ENCODE results near the gene ACAA2.
"Not testable (repeated sequence)": the region's sequence is repeated elsewhere in the genome, so short reads cannot be mapped to it uniquely, and the experiment has no call there.

Gene ACAA2

GRCh38 chr18:49812286-49813068 is 856 bp downstream of the ACAA2 start:
- Histone ChIP-seq H3K4me2 (ENCODE audit: insufficient read depth, low read length) (no peak overlapping the region), H3K36me3 (ENCODE audit: insufficient read depth, low read length) (no peaks in the 10 kb centered on the region), H3K9ac (ENCODE audit: low read depth, low read length) (no peak overlapping the region), H3K4me1 (ENCODE audit: insufficient read depth, low read length) (no peaks in the 10 kb centered on the region), H3K27ac (ENCODE audit: low read length) (no peak overlapping the region), H2AFZ (ENCODE audit: low read depth, low read length) (no peak overlapping the region), H4K20me1 (ENCODE audit: insufficient read depth, low read length) (no peaks in the 10 kb centered on the region), H3K79me2 (ENCODE audit: insufficient read depth, low read length) (no peaks in the 10 kb centered on the region), H3K9me3 (ENCODE audit: insufficient read depth, low read length, severe bottlenecking) (peaks cover 7% of the 10 kb centered on the region), H3K27me3 (ENCODE audit: insufficient read depth, low read length, poor library complexity) (no peaks in the 10 kb centered on the region), H3K4me3 (ENCODE audit: low read depth in 1 of 2, low read length in 2 of 2) (no peak overlapping the region)
- DNase-seq (no peak), ATAC-seq (ENCODE audit: insufficient read depth, low read depth) (no peak)
- TF ChIP-seq EZH2 (IDR thresholded peaks at IDR 0.05; ENCODE audit: borderline replicate concordance, low read depth, low read length, severe bottlenecking): no peak
- TF ChIP-seq CTCF (IDR thresholded peaks at IDR 0.05; ENCODE audit: borderline replicate concordance, extremely low read depth, low read length, poor library complexity, severe bottlenecking): no peak

GRCh38 chr18:49811151-49811938 is 2.0 kb downstream of the ACAA2 start:
- no peaks in the 10 kb centered on the region for H3K4me1 ChIP-seq (ENCODE audit: insufficient read depth, low read length)
- H3K27ac ChIP-seq (ENCODE audit: low read length): no peak overlapping the region
- no peak overlapping the region for H2AFZ ChIP-seq (ENCODE audit: low read depth, low read length)
- ATAC-seq (ENCODE audit: insufficient read depth, low read depth): no peak
- no peak for DNase-seq
- no peaks in the 10 kb centered on the region for H4K20me1 ChIP-seq (ENCODE audit: insufficient read depth, low read length)
- no peaks in the 10 kb centered on the region for H3K36me3 ChIP-seq (ENCODE audit: insufficient read depth, low read length)
- H3K79me2 ChIP-seq (ENCODE audit: insufficient read depth, low read length): no peaks in the 10 kb centered on the region
- peaks cover 7% of the 10 kb centered on the region for H3K9me3 ChIP-seq (ENCODE audit: insufficient read depth, low read length, severe bottlenecking)
- no peak for TF ChIP-seq EZH2 (IDR thresholded peaks at IDR 0.05; ENCODE audit: borderline replicate concordance, low read depth, low read length, severe bottlenecking)
- no peak for TF ChIP-seq CTCF (IDR thresholded peaks at IDR 0.05; ENCODE audit: borderline replicate concordance, extremely low read depth, low read length, poor library complexity, severe bottlenecking)
- H3K4me2 ChIP-seq (ENCODE audit: insufficient read depth, low read length): no peak overlapping the region
- H3K27me3 ChIP-seq (ENCODE audit: insufficient read depth, low read length, poor library complexity): no peaks in the 10 kb centered on the region
- no peak overlapping the region for H3K4me3 ChIP-seq (ENCODE audit: low read depth in 1 of 2, low read length in 2 of 2)
- H3K9ac ChIP-seq (ENCODE audit: low read depth, low read length): no peak overlapping the region

- H3K9me3 ChIP-seq (ENCODE audit: insufficient read depth, low read length, severe bottlenecking); H3K79me2 ChIP-seq (ENCODE audit: insufficient read depth, low read length): not testable (repeated sequence)
Measured at GRCh38 chr18:49808553-49809191, 4.7 kb downstream of the ACAA2 start.

GRCh38 chr18:49804096-49804495 is 9.2 kb downstream of the ACAA2 start:
- no peak overlapping the region for H3K4me3 ChIP-seq (ENCODE audit: low read depth in 1 of 2, low read length in 2 of 2)
- ATAC-seq (ENCODE audit: insufficient read depth, low read depth) (no peak), DNase-seq (no peak)
- no peaks in the 10 kb centered on the region for H3K4me1 ChIP-seq (ENCODE audit: insufficient read depth, low read length)
- no peaks in the 10 kb centered on the region for H4K20me1 ChIP-seq (ENCODE audit: insufficient read depth, low read length)
- no peak overlapping the region for H3K27ac ChIP-seq (ENCODE audit: low read length)
- no peaks in the 10 kb centered on the region for H3K79me2 ChIP-seq (ENCODE audit: insufficient read depth, low read length)
- H3K36me3 ChIP-seq (ENCODE audit: insufficient read depth, low read length): no peaks in the 10 kb centered on the region
- H3K4me2 ChIP-seq (ENCODE audit: insufficient read depth, low read length): no peak overlapping the region
- TF ChIP-seq CTCF (IDR thresholded peaks at IDR 0.05; ENCODE audit: borderline replicate concordance, extremely low read depth, low read length, poor library complexity, severe bottlenecking) (no peak), EZH2 (IDR thresholded peaks at IDR 0.05; ENCODE audit: borderline replicate concordance, low read depth, low read length, severe bottlenecking) (no peak)
- no peak overlapping the region for H2AFZ ChIP-seq (ENCODE audit: low read depth, low read length)
- H3K9ac ChIP-seq (ENCODE audit: low read depth, low read length): no peak overlapping the region
- no peaks in the 10 kb centered on the region for H3K27me3 ChIP-seq (ENCODE audit: insufficient read depth, low read length, poor library complexity)
- peaks cover 7% of the 10 kb centered on the region for H3K9me3 ChIP-seq (ENCODE audit: insufficient read depth, low read length, severe bottlenecking)

More at GRCh38 chr18:49808553-49809191, 4.7 kb downstream of the ACAA2 start:
- not testable (repeated sequence) for H3K4me1 ChIP-seq (ENCODE audit: insufficient read depth, low read length); H3K4me3 ChIP-seq (ENCODE audit: low read depth in 1 of 2, low read length in 2 of 2); H4K20me1 ChIP-seq (ENCODE audit: insufficient read depth, low read length); H3K27ac ChIP-seq (ENCODE audit: low read length); H3K36me3 ChIP-seq (ENCODE audit: insufficient read depth, low read length); H2AFZ ChIP-seq (ENCODE audit: low read depth, low read length); ATAC-seq (ENCODE audit: insufficient read depth, low read depth); H3K27me3 ChIP-seq (ENCODE audit: insufficient read depth, low read length, poor library complexity); H3K4me2 ChIP-seq (ENCODE audit: insufficient read depth, low read length); H3K9ac ChIP-seq (ENCODE audit: low read depth, low read length)
- peak; percentile 8 for DNase-seq
